Omental fat pad (tissue), 4 donors: Measurements from ENCODE around the gene ZFAND4. TPM values are rescaled to one million over a fixed set of nuclear protein-coding genes. Genes with fewer than 3 reads are reported as not detected.
"Not testable (repeated sequence)": the region's sequence is repeated elsewhere in the genome, so short reads cannot be mapped to it uniquely, and the experiment has no call there.

Source experiments
- ATAC-seq: fragments of 150-250 bp; one replicate; pipeline ENCODE4 v1.9.1; 2016; ENCODE audit warnings: mild to moderate bottlenecking, moderate library complexity; ENCODE audit not compliant: low FRiP score
- DNase-seq: peaks from one replicate; pipeline ENCODE4 v3.0.0-alpha.2; 2019; ENCODE audit warnings: low spot score
- total RNA-seq, 4 donors: library from RNA; depleted of rRNA; stranded (reverse); fragments of >200 nt; gene quantifications; one replicate each; pipeline ENCODE4 v1.1.0, GENCODE V29; 2016
- TF ChIP-seq, protein P1 (sequence below), 3 donors: fragments of 450-650 bp; IDR thresholded peaks; one replicate each; pipeline ENCODE4 v1.5.1; 2016 to 2017; ENCODE audit warnings: antibody characterized with exemption in 3 of 3, mild to moderate bottlenecking in 3 of 3, moderate library complexity in 2 of 3

The ZFAND4 gene
- total RNA-seq, 4 donors from 2014 or later = 8.8 to 14.0 (median 12.9) TPM

DNA sequence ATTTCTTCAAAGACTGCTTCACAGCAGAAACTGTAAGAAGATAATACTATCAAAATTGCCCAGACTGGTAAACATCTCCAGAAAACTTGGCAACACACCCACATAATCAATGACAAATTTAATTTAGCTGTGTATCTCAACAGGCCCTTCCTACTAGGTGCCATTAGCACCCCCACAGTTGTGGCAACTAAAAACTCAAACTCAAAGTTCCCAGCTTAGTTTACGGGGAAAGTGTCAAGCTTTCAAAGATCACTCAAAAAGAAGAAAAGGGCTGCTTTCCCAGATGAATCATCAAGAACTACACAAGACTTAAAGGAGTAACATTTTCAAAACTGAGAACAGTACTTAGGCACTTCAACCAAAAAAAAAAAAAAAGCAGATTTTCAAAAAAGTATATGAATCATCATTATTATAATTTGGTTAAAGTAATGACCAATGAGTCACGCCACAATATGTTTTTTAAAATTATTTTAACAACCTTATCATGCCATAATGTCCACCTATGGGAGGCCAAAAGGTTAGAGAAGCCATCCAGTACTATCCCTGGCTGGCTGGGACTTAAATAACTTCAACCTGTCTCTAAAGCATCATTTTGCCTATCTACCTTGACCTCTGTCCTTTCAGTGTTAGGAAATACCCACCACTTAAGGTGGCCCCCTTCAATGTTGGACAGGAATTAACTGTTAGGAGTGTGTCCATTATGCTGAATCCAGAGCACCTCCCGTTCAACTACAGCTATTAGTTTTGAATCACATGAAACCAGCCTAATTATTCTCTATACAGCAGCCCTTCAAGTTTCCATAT lies 90.8 kb downstream of the ZFAND4 start:
- DNase-seq (no peak), ATAC-seq (peak; percentile 62)
- TF ChIP-seq, protein P1, sequence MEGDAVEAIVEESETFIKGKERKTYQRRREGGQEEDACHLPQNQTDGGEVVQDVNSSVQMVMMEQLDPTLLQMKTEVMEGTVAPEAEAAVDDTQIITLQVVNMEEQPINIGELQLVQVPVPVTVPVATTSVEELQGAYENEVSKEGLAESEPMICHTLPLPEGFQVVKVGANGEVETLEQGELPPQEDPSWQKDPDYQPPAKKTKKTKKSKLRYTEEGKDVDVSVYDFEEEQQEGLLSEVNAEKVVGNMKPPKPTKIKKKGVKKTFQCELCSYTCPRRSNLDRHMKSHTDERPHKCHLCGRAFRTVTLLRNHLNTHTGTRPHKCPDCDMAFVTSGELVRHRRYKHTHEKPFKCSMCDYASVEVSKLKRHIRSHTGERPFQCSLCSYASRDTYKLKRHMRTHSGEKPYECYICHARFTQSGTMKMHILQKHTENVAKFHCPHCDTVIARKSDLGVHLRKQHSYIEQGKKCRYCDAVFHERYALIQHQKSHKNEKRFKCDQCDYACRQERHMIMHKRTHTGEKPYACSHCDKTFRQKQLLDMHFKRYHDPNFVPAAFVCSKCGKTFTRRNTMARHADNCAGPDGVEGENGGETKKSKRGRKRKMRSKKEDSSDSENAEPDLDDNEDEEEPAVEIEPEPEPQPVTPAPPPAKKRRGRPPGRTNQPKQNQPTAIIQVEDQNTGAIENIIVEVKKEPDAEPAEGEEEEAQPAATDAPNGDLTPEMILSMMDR (IDR thresholded peaks at IDR 0.05) = no peak

DNA sequence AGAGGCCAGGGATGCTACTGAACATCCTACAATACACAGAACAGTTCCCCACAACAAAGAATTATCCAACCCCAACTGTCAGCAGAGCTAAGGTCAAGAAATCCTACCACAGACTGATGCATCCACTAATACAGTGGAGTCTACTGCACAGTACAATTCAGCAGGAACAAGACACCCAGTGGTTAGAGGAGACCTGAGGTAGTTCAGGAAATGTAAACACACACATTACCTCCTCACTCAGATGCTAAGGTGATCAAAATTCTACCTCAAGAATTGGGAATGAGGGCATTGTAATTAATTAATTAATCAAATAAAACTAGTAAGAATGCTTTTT lies 91.4 kb downstream of the ZFAND4 start:
- TF ChIP-seq, protein P1 (IDR thresholded peaks at IDR 0.05) = no peak
- DNase-seq = no peak
- ATAC-seq = peak; percentile 44

DNA sequence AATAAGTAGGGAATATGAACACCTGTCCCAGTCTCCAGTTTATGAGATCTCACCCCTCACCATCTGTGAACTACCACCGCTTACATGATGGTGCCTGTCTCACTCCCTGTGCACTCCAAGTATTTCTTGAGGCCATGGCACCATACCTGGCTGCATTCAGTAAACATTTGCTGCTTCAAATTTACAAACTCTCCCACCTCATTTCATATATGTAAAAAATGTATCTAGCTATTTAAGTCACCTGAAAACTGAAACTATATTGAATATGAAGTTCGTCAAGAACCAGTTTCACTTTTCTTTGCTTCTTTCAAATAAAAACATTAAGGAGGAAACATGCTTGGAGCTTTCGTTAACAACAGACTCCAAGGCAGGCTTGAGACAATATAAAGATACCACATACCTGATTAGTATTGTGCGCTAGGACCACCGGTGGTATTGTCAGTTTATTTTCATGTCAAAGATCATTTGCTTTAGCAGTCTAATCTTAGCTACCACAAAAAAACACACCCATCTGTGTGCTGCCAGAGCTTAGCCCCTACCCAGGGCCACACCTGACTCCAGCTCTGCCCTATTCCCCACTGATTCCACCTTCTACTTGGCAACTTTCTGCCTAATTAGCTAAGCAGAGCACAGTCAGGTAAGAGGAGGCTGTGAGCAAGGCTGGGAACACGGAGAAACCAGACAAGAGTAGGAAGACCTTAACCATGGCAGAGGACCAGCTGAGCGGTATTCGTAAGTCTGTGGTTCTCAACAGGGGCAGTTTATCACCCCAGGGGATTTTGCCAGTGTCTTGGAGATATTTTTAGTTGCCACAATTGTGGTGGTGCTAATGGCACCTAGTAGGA lies 92.0 kb downstream of the ZFAND4 start:
- DNase-seq (no peak), ATAC-seq (peak; percentile 41)
- TF ChIP-seq, protein P1 (IDR thresholded peaks at IDR 0.05) = no peak

DNA sequence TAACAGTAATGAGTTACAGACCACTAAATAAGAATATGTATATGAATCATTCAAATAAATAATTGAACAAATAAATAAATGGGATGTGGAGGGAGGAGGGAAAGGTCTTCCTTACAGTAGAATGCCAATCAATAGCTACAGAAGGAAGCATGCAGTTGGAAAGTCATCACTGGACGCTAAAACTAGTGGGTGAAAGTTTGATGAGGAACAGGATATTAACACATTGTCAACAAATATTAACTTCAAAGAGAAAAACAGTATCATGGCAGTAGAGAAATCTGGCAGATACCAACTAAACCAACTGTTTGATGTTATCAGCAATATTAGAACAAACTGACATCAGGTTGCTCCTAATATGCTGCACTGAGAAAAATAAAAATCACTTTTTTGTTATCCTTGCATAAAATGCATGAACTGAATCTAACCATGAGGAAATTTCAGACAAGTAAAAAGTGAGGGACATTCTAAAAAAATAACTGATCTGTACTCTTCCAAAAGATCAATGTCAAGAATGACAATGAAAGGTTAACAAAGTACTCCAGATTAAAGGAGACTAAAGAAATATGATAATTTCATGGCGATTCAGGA lies 94.1 kb downstream of the ZFAND4 start:
- TF ChIP-seq, protein P1 (IDR thresholded peaks at IDR 0.05) = no peak
- ATAC-seq = no peak

DNA sequence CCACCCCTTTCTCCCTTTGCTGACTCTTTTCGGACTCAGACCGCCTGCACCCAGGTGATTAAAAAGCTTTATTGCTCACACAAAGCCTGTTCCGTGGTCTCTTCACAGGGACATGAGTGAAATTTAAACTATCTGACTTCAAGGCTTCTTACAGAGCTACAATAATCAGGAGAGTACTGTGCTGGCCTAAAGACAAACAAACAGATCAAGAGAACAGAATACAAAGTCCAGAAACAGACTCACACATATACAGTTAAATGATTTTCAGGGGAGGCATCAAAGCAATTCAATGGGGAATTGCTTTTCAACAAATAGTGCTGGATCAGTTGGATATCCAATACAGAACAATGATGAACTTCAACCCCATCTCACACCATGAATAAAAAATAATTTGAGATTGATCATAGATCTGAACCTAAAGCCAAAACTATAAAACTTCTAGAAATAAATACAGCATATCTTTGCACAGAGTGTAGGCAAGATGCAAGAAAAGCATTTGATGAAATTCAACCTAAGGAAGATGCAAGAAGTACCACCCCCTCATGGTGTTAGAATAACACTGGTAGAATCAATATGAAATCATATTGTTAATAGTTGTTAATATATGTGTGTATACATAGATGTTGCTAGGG lies 96.5 kb downstream of the ZFAND4 start:
- no peak for ATAC-seq

More for the DNA sequence above, 94.1 kb downstream of the ZFAND4 start:
- DNase-seq = no peak

DNA sequence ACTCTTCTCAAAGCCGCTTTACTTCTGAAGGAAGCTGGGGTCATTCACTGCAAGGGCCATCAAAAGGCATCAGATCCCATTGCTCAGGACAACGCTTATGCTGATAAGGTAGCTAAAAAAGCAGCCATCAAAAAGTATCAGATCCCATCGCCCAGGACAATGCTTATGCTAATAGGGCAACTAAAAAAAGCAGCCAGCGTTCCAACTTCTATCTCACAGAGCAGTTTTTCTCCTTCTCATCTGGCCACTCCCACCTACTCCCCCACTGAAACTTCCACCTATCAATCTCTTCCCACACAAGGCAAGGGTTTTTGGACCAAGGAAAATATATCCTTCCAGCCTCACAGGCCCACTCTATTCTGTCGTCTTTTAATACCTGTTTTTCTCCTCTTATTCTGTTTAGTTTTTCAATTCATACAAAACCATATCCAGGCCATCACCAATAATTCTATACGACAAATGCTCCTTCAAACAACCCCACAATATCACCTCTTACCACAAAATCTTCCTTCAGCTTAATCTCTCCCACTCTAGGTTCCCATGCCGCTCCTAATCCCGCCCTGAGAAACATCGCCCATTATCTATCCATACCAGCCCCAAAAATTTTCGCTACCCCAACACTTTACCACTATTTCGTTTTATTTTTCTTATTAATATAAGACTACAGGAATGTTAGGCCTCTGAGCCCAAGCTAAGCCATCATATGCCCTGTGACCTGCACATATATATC lies 97.4 kb downstream of the ZFAND4 start:
- ATAC-seq, DNase-seq: not testable (repeated sequence)

More for the DNA sequence above, 96.5 kb downstream of the ZFAND4 start:
- TF ChIP-seq, protein P1 (IDR thresholded peaks at IDR 0.05) = no peak
- no peak for DNase-seq
